Type B pancreatic cell (in vitro differentiated cells): Measurements from ENCODE around the gene RAB33B. TPM values are rescaled to one million over a fixed set of nuclear protein-coding genes. Genes with fewer than 3 reads are reported as not detected.

Source experiments
- DNase-seq: peaks from one replicate; pipeline ENCODE4 v3.0.0; 2021; ENCODE audit warnings: mixed read lengths; ENCODE audit not compliant: unreplicated experiment; ENCODE audit errors: extremely low spot score
- H3K27ac Mint-ChIP-seq: 2 replicates; pipeline ENCODE4 v1.8.0; 2021; ENCODE audit warnings: mild to moderate bottlenecking, mixed read lengths
- H3K27me3 Mint-ChIP-seq: 2 replicates; pipeline ENCODE4 v1.8.0; 2021; ENCODE audit warnings: mixed read lengths
- H3K36me3 Mint-ChIP-seq: 2 replicates; pipeline ENCODE4 v1.8.0; 2021; ENCODE audit warnings: mixed read lengths
- H3K4me1 Mint-ChIP-seq: one replicate; pipeline ENCODE4 v1.8.0; 2021; ENCODE audit warnings: mixed read lengths; ENCODE audit not compliant: unreplicated experiment
- H3K4me3 Mint-ChIP-seq: 2 replicates; pipeline ENCODE4 v1.8.0; 2021; ENCODE audit warnings: mild to moderate bottlenecking, mixed read lengths
- H3K9me3 Mint-ChIP-seq: 2 replicates; pipeline ENCODE4 v1.8.0; 2021; ENCODE audit warnings: mixed read lengths
- total RNA-seq: library from RNA; stranded (reverse); gene quantifications from 2 replicates; pipeline ENCODE4 v1.2.1, GENCODE V29; 2021; ENCODE audit warnings: low replicate concordance
- TF ChIP-seq, protein P1 (sequence below): fragments of 200-600 bp; sonication (generic); conservative IDR thresholded peaks from 2 replicates; pipeline ENCODE4 v1.5.0; 2021; ENCODE audit warnings: antibody characterized with exemption, mild to moderate bottlenecking

RAB33B gene
- total RNA-seq, 1 donor from 2014 or later = 7.8 TPM

DNA sequence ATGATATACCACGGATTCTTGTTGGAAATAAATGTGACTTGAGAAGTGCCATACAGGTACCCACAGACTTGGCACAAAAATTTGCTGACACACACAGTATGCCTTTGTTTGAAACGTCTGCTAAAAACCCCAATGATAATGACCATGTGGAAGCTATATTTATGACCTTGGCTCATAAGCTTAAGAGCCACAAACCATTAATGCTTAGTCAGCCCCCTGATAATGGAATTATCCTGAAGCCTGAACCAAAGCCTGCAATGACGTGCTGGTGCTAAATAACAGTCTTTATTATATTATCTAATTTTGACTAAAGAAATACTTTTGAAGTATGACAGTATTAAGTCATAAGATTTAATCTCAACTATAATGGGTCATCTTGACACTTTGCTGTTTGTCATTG, 18.9 kb downstream of the RAB33B start:
- Mint-ChIP-seq H3K9me3 (no peaks in the 10 kb centered on the region), H3K36me3 (peaks cover 33% of the 10 kb centered on the region), H3K4me3 (no peak overlapping the region), H3K4me1 (no peaks in the 10 kb centered on the region), H3K27ac (no peak overlapping the region), H3K27me3 (no peaks in the 10 kb centered on the region)
- TF ChIP-seq, protein P1, sequence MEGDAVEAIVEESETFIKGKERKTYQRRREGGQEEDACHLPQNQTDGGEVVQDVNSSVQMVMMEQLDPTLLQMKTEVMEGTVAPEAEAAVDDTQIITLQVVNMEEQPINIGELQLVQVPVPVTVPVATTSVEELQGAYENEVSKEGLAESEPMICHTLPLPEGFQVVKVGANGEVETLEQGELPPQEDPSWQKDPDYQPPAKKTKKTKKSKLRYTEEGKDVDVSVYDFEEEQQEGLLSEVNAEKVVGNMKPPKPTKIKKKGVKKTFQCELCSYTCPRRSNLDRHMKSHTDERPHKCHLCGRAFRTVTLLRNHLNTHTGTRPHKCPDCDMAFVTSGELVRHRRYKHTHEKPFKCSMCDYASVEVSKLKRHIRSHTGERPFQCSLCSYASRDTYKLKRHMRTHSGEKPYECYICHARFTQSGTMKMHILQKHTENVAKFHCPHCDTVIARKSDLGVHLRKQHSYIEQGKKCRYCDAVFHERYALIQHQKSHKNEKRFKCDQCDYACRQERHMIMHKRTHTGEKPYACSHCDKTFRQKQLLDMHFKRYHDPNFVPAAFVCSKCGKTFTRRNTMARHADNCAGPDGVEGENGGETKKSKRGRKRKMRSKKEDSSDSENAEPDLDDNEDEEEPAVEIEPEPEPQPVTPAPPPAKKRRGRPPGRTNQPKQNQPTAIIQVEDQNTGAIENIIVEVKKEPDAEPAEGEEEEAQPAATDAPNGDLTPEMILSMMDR = no peak
- no peak for DNase-seq

- DNase-seq = no peak
- peaks cover 18% of the 10 kb centered on the region for H3K36me3 Mint-ChIP-seq
- H3K27me3 Mint-ChIP-seq = no peaks in the 10 kb centered on the region
- TF ChIP-seq, protein P1 = no peak
- no peak overlapping the region for H3K27ac Mint-ChIP-seq
- no peaks in the 10 kb centered on the region for H3K9me3 Mint-ChIP-seq
- H3K4me1 Mint-ChIP-seq = no peaks in the 10 kb centered on the region
- H3K4me3 Mint-ChIP-seq = no peak overlapping the region
Measured at GRCh38 chr4:139476363-139476762, 22.4 kb downstream of the RAB33B start.

GRCh38 chr4:139481465-139481864, 27.5 kb downstream of the RAB33B start:
- no peak for DNase-seq
- H3K4me1 Mint-ChIP-seq = no peaks in the 10 kb centered on the region
- no peaks in the 10 kb centered on the region for H3K27me3 Mint-ChIP-seq
- H3K4me3 Mint-ChIP-seq = no peak overlapping the region
- TF ChIP-seq, protein P1 = no peak
- H3K9me3 Mint-ChIP-seq = no peaks in the 10 kb centered on the region
- no peak overlapping the region for H3K27ac Mint-ChIP-seq
- H3K36me3 Mint-ChIP-seq = no peaks in the 10 kb centered on the region

DNA sequence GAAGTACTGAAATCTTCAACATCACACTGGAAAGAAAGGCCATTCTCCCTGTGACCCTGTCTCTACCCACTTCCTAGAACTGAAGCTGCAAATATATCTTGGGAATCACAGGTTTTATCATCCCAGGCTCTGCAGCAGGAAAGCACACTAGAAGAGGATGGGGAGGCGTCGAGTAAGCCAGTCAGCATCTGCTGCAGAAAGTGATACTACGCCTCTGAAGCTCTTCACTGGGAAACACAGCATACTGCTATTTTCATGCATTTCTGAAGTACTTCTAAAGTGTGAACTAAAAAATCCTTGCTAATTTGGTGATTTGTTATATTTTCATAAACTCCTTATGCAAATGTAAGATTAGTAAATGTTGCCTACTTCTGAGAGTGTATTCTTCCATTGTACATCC, 29.1 kb downstream of the RAB33B start:
- no peaks in the 10 kb centered on the region for H3K9me3 Mint-ChIP-seq
- DNase-seq = no peak
- no peaks in the 10 kb centered on the region for H3K36me3 Mint-ChIP-seq
- TF ChIP-seq, protein P1 = no peak
- no peak overlapping the region for H3K27ac Mint-ChIP-seq
- no peak overlapping the region for H3K4me3 Mint-ChIP-seq
- no peaks in the 10 kb centered on the region for H3K4me1 Mint-ChIP-seq
- no peaks in the 10 kb centered on the region for H3K27me3 Mint-ChIP-seq

DNA sequence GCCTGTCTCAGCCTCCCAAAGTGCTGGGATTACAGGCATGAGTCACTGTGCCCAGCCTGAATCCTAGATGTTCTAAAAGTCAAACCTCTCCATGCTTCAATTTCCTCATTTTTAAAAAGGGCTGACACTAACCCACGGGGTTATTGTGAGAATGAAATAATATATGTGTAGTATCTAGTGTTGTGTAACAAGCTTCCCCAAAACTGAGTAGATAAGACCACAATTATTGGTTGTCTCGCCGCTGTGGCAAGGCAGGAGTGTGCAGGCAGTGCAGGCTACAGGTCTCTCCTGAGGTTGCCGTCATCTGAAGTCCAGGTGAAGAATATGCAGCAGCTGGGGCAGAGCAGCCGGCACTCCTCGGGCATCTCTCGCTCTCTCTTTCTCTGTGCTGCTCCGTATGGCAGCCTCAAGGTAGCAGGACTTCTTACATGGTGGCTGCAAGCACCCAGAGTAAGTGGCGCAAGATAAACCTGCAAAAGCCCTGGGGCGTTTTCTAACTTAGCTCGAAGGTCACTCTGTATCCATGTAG, 30.9 kb downstream of the RAB33B start:
- TF ChIP-seq, protein P1 = no peak
- DNase-seq = no peak
- H3K27ac Mint-ChIP-seq = no peak overlapping the region
- H3K27me3 Mint-ChIP-seq = no peaks in the 10 kb centered on the region
- H3K36me3 Mint-ChIP-seq = no peaks in the 10 kb centered on the region
- no peaks in the 10 kb centered on the region for H3K9me3 Mint-ChIP-seq
- no peaks in the 10 kb centered on the region for H3K4me1 Mint-ChIP-seq
- no peak overlapping the region for H3K4me3 Mint-ChIP-seq

GRCh38 chr4:139488442-139488841, 34.5 kb downstream of the RAB33B start:
- TF ChIP-seq, protein P1 = no peak
- Mint-ChIP-seq H3K27me3 (no peaks in the 10 kb centered on the region), H3K4me3 (no peak overlapping the region), H3K9me3 (no peaks in the 10 kb centered on the region), H3K4me1 (no peaks in the 10 kb centered on the region), H3K36me3 (no peaks in the 10 kb centered on the region), H3K27ac (no peak overlapping the region)
- DNase-seq = no peak
